Endothelial cell of umbilical vein (primary cell): ENCODE measurements around the gene PSMB2. TPM values are rescaled to one million over a fixed set of nuclear protein-coding genes. Genes with fewer than 3 reads are reported as not detected.

Experiments used
- BruUV-seq: library from RNA; stranded (reverse); fragments of 400-500 nt; replicated peaks from 2 replicates; lab custom pipeline; 2021; lab: Mats Ljungman, UMichigan
- CTCF ChIA-PET: fragments of 300-600, 350-600 bp; sonication (Branson Sonifier 250); formaldehyde crosslinking; loops from one replicate; lab custom pipeline; 2021; ENCODE audit warnings: antibody characterized with exemption, inconsistent platforms; lab: Charles Lee
- POLR2A ChIA-PET: fragments of 300-600, 350-600 bp; sonication (Branson Sonifier 250); formaldehyde crosslinking; loops from one replicate; lab custom pipeline; 2021; ENCODE audit warnings: antibody characterized with exemption, inconsistent platforms; lab: Charles Lee
- DNase-seq: peaks from one replicate; pipeline ENCODE4 v3.0.0-alpha.2; 2011; ENCODE audit warnings: low read depth, low spot score
- FAIRE-seq: peaks from 2 replicates; lab custom pipeline; 2011; peaks lifted over from hg19 to GRCh38; lab: Jason Lieb, UNC
- H2AFZ ChIP-seq: 2 replicates; pipeline ENCODE4 v1.6.0; 2012; ENCODE audit warnings: low read depth, low read length, control low read depth, inconsistent platforms
- H3K27ac ChIP-seq: 2 replicates; pipeline ENCODE4 v1.5.1; 2011; ENCODE audit warnings: low read depth, mild to moderate bottlenecking, control low read depth, low read length, moderate library complexity; ENCODE audit not compliant: insufficient read depth
- H3K27me3 ChIP-seq, 2 experiments: 2 replicates each; pipeline versions ENCODE4 v1.6.0 to v1.6.1; 2011; ENCODE audit warnings: low read length in 2 of 2, mixed read lengths in 1 of 2; ENCODE audit not compliant: control insufficient read depth in 2 of 2, insufficient read depth in 2 of 2
- H3K36me3 ChIP-seq, 2 experiments: 2 replicates in 1 of 2; 3 replicates in 1 of 2; pipeline ENCODE4 v1.5.1; 2011; ENCODE audit warnings: low read length in 2 of 2, mild to moderate bottlenecking in 1 of 2, moderate library complexity in 1 of 2; ENCODE audit not compliant: control insufficient read depth in 2 of 2, insufficient read depth in 2 of 2; ENCODE audit errors: extremely low read depth in 1 of 2
- H3K4me1 ChIP-seq: 3 replicates; pipeline ENCODE4 v1.5.1; 2011; ENCODE audit warnings: mild to moderate bottlenecking, low read length; ENCODE audit not compliant: control insufficient read depth, insufficient read depth; ENCODE audit errors: extremely low read depth
- H3K4me2 ChIP-seq: 2 replicates; pipeline ENCODE4 v1.6.1; 2011; ENCODE audit warnings: low read length, control low read depth, mixed read lengths; ENCODE audit not compliant: insufficient read depth
- H3K4me3 ChIP-seq, 3 experiments: fragments of 200-600 bp in 1 of 3; sonication (generic), shearing (Covaris generic) in 1 of 3; replicated peaks in 1 of 3; 2 replicates each; pipeline ENCODE4 v1.5.1; 2011 to 2016; ENCODE audit warnings: control low read depth in 3 of 3, low read length in 3 of 3, mild to moderate bottlenecking in 2 of 3, inconsistent platforms in 1 of 3, low read depth in 1 of 3, moderate library complexity in 1 of 3; ENCODE audit not compliant: insufficient read depth in 1 of 3
- H3K79me2 ChIP-seq: 2 replicates; pipeline ENCODE4 v1.6.0; 2012; ENCODE audit warnings: low read length, inconsistent platforms; ENCODE audit not compliant: control insufficient read depth, insufficient read depth
- H3K9ac ChIP-seq: replicated peaks from 2 replicates; pipeline ENCODE3; 2011; ENCODE audit warnings: low read length, control low read depth; ENCODE audit not compliant: insufficient read depth; ENCODE audit errors: extremely low read depth
- H3K9me1 ChIP-seq: replicated peaks from 3 replicates; pipeline ENCODE4 v1.6.0; 2011; ENCODE audit warnings: mild to moderate bottlenecking, low read length; ENCODE audit not compliant: control insufficient read depth, insufficient read depth; ENCODE audit errors: extremely low read depth
- H3K9me3 ChIP-seq: replicated peaks from 2 replicates; pipeline ENCODE4 v1.5.1; 2012; ENCODE audit warnings: low read length, inconsistent platforms; ENCODE audit not compliant: control insufficient read depth, insufficient read depth
- H4K20me1 ChIP-seq: replicated peaks from 2 replicates; pipeline ENCODE3; 2011; ENCODE audit warnings: mild to moderate bottlenecking, low read length; ENCODE audit not compliant: control insufficient read depth, insufficient read depth; ENCODE audit errors: extremely low read depth
- EZH2 ChIP-seq: IDR thresholded peaks from 2 replicates; pipeline ENCODE4 v1.6.1; 2012; ENCODE audit warnings: borderline replicate concordance, low read depth, mild to moderate bottlenecking, moderate library complexity, low read length, inconsistent platforms; ENCODE audit not compliant: severe bottlenecking
- FOS ChIP-seq: IDR thresholded peaks from 2 replicates; pipeline ENCODE4 v1.6.1; 2011; ENCODE audit warnings: mild to moderate bottlenecking, low read length, moderate library complexity, borderline replicate concordance; ENCODE audit not compliant: insufficient read depth
- GATA2 ChIP-seq: IDR thresholded peaks from 2 replicates; pipeline ENCODE4 v1.7.0; 2011; ENCODE audit warnings: low read depth, mild to moderate bottlenecking, moderate library complexity, mixed read lengths, low read length; ENCODE audit not compliant: insufficient read length, insufficient read depth
- JUN ChIP-seq: IDR thresholded peaks from 2 replicates; pipeline ENCODE4 v1.6.1; 2011; ENCODE audit warnings: borderline replicate concordance, low read depth; ENCODE audit not compliant: insufficient read length, insufficient read depth
- MAX ChIP-seq: IDR thresholded peaks from 2 replicates; pipeline ENCODE4 v1.6.1; 2011; ENCODE audit not compliant: insufficient read depth, insufficient read length
- MYC ChIP-seq: IDR thresholded peaks from one replicate; pipeline ENCODE4 v1.6.1; 2011; ENCODE audit warnings: mild to moderate bottlenecking, low read depth, low read length
- POLR2A ChIP-seq: IDR thresholded peaks from 2 replicates; pipeline ENCODE4 v1.6.1; 2012; ENCODE audit warnings: low read depth, mild to moderate bottlenecking, control low read depth, low read length
- POLR2AphosphoS5 ChIP-seq: IDR thresholded peaks from 2 replicates; pipeline ENCODE4 v1.6.1; 2012; ENCODE audit warnings: low read depth, mild to moderate bottlenecking, control low read depth, low read length, moderate library complexity; ENCODE audit not compliant: insufficient read depth
- dilution Hi-C: fragments of 300-500 bp; cut with MboI; formaldehyde crosslinking; loops from one replicate; pipeline ENCODE4 v1.15.0; 2019; ENCODE audit warnings: low sequenced_read_pairs; ENCODE audit not compliant: extremely low pct_ligation_motif_present
- intact Hi-C: fragments of 100-400 bp; cut with micrococcal nuclease; formaldehyde crosslinking; loops from one replicate; pipeline ENCODE4 v1.10.0; 2022
- polyA plus RNA-seq, 4 experiments: library from polyadenylated mRNA; depleted of rRNA in 3 of 4; stranded (reverse) in 3 of 4; unstranded in 1 of 4; fragments of >200 nt; gene quantifications; 2 replicates each; pipeline versions ENCODE4 v1.2.1 to v1.2.3, GENCODE V29; 2011 to 2012; ENCODE audit warnings: missing spikeins in 1 of 4
- total RNA-seq: library from RNA; stranded (reverse); gene quantifications from 2 replicates; pipeline ENCODE4 v1.2.3, GENCODE V29; 2021
- TF ChIP-seq, protein P1 (sequence below), 2 donors: IDR thresholded peaks; 1 replicate in 1 of 2; 2 replicates in 1 of 2; pipeline ENCODE4 v1.5.1; 2011; ENCODE audit warnings: low read length in 2 of 2, mild to moderate bottlenecking in 2 of 2, moderate library complexity in 2 of 2, control low read depth in 1 of 2, inconsistent platforms in 1 of 2, low read depth in 1 of 2; ENCODE audit not compliant: insufficient read depth in 1 of 2; ENCODE audit errors: extremely low read depth in 1 of 2

PSMB2 gene
- total and polyA plus RNA-seq, 2 donors (not counting 3 experiments of a cell fraction or from before 2014, with no cell fraction given), result 93.6 to 118 TPM

DNA sequence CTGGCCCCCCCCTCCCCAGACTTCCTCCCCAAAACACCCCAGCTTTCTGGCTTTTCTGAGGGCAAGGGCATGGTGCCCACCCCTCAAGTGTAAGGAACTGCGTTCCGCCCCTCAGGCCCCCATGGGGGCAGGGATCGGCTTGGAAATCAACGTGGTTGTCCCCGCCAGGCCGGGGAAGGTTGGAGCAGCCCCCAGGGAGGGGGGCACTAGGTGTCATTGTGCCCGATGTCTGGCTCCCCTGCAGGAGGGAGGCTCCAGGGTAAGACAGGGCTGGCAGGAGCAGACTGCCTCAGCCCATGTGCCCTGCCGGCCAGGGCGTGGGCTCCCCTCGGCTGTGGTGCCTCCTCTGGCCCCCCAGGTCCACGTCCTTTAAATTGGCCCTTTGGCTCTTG lies 75.6 kb downstream of the PSMB2 start:
- no TSS peak for BruUV-seq

GRCh38 chr1:35564884-35565741 lies 76.2 kb downstream of the PSMB2 start:
- ChIA-PET CTCF (interaction anchor here (0.5 to 5.6 kb wide), 58 partner anchors 8 to 712 kb away, joined by 3 to 363 read pairs (median 4); partner anchors contain the start of genes CLSPN and TFAP2E), POLR2A (no interaction called here)
- TF ChIP-seq EZH2 (no peak), GATA2 (no peak), FOS (no peak), POLR2A (no peak), POLR2AphosphoS5 (no peak), MAX (no peak), MYC (no peak), JUN (no peak)
- TF ChIP-seq, protein P1, sequence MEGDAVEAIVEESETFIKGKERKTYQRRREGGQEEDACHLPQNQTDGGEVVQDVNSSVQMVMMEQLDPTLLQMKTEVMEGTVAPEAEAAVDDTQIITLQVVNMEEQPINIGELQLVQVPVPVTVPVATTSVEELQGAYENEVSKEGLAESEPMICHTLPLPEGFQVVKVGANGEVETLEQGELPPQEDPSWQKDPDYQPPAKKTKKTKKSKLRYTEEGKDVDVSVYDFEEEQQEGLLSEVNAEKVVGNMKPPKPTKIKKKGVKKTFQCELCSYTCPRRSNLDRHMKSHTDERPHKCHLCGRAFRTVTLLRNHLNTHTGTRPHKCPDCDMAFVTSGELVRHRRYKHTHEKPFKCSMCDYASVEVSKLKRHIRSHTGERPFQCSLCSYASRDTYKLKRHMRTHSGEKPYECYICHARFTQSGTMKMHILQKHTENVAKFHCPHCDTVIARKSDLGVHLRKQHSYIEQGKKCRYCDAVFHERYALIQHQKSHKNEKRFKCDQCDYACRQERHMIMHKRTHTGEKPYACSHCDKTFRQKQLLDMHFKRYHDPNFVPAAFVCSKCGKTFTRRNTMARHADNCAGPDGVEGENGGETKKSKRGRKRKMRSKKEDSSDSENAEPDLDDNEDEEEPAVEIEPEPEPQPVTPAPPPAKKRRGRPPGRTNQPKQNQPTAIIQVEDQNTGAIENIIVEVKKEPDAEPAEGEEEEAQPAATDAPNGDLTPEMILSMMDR (IDR thresholded peaks at IDR 0.05; ENCODE audit: extremely low read depth in 1 of 2, insufficient read depth in 1 of 2, low read depth in 1 of 2, low read length in 2 of 2), result no peak
- H3K4me1 ChIP-seq, result no peaks in the 10 kb centered on the region
- no peaks in the 10 kb centered on the region for H3K27me3 ChIP-seq
- FAIRE-seq (no peak), DNase-seq (no peak)
- dilution Hi-C loops (no loop called here), intact Hi-C loops (loop anchor here (1.0 to 5.0 kb wide), 2 partner anchors 114 to 713 kb away; no protein-coding TSS in a partner anchor)
- H3K27ac ChIP-seq, result no peak overlapping the region
- H3K9me1 ChIP-seq, result no peaks in the 10 kb centered on the region
- no peaks in the 10 kb centered on the region for H3K79me2 ChIP-seq
- H3K9ac ChIP-seq, result no peak overlapping the region
- no peak overlapping the region for H3K4me3 ChIP-seq
- H3K36me3 ChIP-seq, result peaks cover 0 to 4% of the 10 kb centered on the region in 2 experiments
- no peaks in the 10 kb centered on the region for H3K9me3 ChIP-seq
- H3K4me2 ChIP-seq, result no peak overlapping the region
- BruUV-seq, result no TSS peak
- no peaks in the 10 kb centered on the region for H4K20me1 ChIP-seq
- H2AFZ ChIP-seq, result no peak overlapping the region

More for the DNA sequence above, 75.6 kb downstream of the PSMB2 start:
- Histone ChIP-seq H4K20me1 (no peaks in the 10 kb centered on the region), H3K27ac (no peak overlapping the region), H3K9me1 (no peaks in the 10 kb centered on the region), H3K4me1 (no peaks in the 10 kb centered on the region), H3K79me2 (no peaks in the 10 kb centered on the region), H3K9ac (no peak overlapping the region), H3K9me3 (no peaks in the 10 kb centered on the region), H3K36me3 (peaks cover 0 to 4% of the 10 kb centered on the region in 2 experiments), H3K4me2 (no peak overlapping the region), H2AFZ (no peak overlapping the region), H3K27me3 (no peaks in the 10 kb centered on the region), H3K4me3 (no peak overlapping the region)
- ChIA-PET CTCF (interaction anchor here (1.0 to 5.6 kb wide), 13 partner anchors 13 to 364 kb away, joined by 3 to 363 read pairs (median 8); partner anchors contain the start of gene CLSPN), POLR2A (no interaction called here)
- intact Hi-C loops (no loop called here), dilution Hi-C loops (no loop called here)
- DNase-seq (no peak), FAIRE-seq (no peak)
- TF ChIP-seq JUN, result no peak
- TF ChIP-seq EZH2, result no peak
- TF ChIP-seq MYC, result no peak
